ENCODE data around the gene SH3GLB1. TPM values are rescaled to one million over a fixed set of nuclear protein-coding genes. Genes with fewer than 3 reads are reported as not detected.

SH3GLB1 gene
- total and polyA plus RNA-seq, 2 of the 13 experiments (the other 11 are each of a cell fraction or from before 2014, with no cell fraction given): 26.0 to 41.5 TPM

GRCh38 chr1:86774305-86775295 lies 70.2 kb downstream of the SH3GLB1 start (continued):
- TF ChIP-seq, protein P1, sequence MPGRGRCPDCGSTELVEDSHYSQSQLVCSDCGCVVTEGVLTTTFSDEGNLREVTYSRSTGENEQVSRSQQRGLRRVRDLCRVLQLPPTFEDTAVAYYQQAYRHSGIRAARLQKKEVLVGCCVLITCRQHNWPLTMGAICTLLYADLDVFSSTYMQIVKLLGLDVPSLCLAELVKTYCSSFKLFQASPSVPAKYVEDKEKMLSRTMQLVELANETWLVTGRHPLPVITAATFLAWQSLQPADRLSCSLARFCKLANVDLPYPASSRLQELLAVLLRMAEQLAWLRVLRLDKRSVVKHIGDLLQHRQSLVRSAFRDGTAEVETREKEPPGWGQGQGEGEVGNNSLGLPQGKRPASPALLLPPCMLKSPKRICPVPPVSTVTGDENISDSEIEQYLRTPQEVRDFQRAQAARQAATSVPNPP (CRISPR knock-in tag; IDR thresholded peaks at IDR 0.05): no peak
- TF ChIP-seq TCF7 (IDR thresholded peaks at IDR 0.05; ENCODE audit: low read depth) (peak; percentile 100), PITX1 (CRISPR knock-in tag; IDR thresholded peaks at IDR 0.05) (peak; percentile 99), ZFAT (CRISPR knock-in tag; conservative IDR thresholded peaks at IDR 0.05) (no peak), HNRNPUL1 (IDR thresholded peaks at IDR 0.05; ENCODE audit: low read depth, low read length) (no peak), ZNF367 (CRISPR knock-in tag; IDR thresholded peaks at IDR 0.05; ENCODE audit: borderline replicate concordance) (no peak), TARDBP (CRISPR knock-in tag; IDR thresholded peaks at IDR 0.05) (no peak), MEF2D (CRISPR knock-in tag; IDR thresholded peaks at IDR 0.05) (0 out of 2 replicates have a peak, but pooled peaks have one; percentile 63), RARG (CRISPR knock-in tag; IDR thresholded peaks at IDR 0.05; ENCODE audit: low read depth) (no peak), ZNF644 (CRISPR knock-in tag; IDR thresholded peaks at IDR 0.05; ENCODE audit: low read depth) (no peak), ZFX (CRISPR knock-in tag; IDR thresholded peaks at IDR 0.05; ENCODE audit: low read depth) (no peak), KDM3A (CRISPR knock-in tag; IDR thresholded peaks at IDR 0.05; ENCODE audit: low read depth) (no peak), ZFP41 (CRISPR knock-in tag; IDR thresholded peaks at IDR 0.05; ENCODE audit: borderline replicate concordance) (no peak), KDM1A (CRISPR knock-in tag; IDR thresholded peaks at IDR 0.05) (no peak), RAD51 (IDR thresholded peaks at IDR 0.05; ENCODE audit: borderline replicate concordance) (no peak), ISL2 (CRISPR knock-in tag; IDR thresholded peaks at IDR 0.05) (peak; percentile 100), ZNF777 (CRISPR knock-in tag; IDR thresholded peaks at IDR 0.05) (no peak), IRF2 (CRISPR knock-in tag; IDR thresholded peaks at IDR 0.05) (0 out of 2 replicates have a peak, but pooled peaks have one; percentile 8)
- TF ChIP-seq, protein P2, sequence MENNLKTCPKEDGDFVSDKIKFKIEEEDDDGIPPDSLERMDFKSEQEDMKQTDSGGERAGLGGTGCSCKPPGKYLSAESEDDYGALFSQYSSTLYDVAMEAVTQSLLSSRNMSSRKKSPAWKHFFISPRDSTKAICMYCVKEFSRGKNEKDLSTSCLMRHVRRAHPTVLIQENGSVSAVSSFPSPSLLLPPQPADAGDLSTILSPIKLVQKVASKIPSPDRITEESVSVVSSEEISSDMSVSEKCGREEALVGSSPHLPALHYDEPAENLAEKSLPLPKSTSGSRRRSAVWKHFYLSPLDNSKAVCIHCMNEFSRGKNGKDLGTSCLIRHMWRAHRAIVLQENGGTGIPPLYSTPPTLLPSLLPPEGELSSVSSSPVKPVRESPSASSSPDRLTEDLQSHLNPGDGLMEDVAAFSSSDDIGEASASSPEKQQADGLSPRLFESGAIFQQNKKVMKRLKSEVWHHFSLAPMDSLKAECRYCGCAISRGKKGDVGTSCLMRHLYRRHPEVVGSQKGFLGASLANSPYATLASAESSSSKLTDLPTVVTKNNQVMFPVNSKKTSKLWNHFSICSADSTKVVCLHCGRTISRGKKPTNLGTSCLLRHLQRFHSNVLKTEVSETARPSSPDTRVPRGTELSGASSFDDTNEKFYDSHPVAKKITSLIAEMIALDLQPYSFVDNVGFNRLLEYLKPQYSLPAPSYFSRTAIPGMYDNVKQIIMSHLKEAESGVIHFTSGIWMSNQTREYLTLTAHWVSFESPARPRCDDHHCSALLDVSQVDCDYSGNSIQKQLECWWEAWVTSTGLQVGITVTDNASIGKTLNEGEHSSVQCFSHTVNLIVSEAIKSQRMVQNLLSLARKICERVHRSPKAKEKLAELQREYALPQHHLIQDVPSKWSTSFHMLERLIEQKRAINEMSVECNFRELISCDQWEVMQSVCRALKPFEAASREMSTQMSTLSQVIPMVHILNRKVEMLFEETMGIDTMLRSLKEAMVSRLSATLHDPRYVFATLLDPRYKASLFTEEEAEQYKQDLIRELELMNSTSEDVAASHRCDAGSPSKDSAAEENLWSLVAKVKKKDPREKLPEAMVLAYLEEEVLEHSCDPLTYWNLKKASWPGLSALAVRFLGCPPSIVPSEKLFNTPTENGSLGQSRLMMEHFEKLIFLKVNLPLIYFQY (CRISPR knock-in tag; IDR thresholded peaks at IDR 0.05; ENCODE audit: borderline replicate concordance): no peak
- TF ChIP-seq, protein P3, sequence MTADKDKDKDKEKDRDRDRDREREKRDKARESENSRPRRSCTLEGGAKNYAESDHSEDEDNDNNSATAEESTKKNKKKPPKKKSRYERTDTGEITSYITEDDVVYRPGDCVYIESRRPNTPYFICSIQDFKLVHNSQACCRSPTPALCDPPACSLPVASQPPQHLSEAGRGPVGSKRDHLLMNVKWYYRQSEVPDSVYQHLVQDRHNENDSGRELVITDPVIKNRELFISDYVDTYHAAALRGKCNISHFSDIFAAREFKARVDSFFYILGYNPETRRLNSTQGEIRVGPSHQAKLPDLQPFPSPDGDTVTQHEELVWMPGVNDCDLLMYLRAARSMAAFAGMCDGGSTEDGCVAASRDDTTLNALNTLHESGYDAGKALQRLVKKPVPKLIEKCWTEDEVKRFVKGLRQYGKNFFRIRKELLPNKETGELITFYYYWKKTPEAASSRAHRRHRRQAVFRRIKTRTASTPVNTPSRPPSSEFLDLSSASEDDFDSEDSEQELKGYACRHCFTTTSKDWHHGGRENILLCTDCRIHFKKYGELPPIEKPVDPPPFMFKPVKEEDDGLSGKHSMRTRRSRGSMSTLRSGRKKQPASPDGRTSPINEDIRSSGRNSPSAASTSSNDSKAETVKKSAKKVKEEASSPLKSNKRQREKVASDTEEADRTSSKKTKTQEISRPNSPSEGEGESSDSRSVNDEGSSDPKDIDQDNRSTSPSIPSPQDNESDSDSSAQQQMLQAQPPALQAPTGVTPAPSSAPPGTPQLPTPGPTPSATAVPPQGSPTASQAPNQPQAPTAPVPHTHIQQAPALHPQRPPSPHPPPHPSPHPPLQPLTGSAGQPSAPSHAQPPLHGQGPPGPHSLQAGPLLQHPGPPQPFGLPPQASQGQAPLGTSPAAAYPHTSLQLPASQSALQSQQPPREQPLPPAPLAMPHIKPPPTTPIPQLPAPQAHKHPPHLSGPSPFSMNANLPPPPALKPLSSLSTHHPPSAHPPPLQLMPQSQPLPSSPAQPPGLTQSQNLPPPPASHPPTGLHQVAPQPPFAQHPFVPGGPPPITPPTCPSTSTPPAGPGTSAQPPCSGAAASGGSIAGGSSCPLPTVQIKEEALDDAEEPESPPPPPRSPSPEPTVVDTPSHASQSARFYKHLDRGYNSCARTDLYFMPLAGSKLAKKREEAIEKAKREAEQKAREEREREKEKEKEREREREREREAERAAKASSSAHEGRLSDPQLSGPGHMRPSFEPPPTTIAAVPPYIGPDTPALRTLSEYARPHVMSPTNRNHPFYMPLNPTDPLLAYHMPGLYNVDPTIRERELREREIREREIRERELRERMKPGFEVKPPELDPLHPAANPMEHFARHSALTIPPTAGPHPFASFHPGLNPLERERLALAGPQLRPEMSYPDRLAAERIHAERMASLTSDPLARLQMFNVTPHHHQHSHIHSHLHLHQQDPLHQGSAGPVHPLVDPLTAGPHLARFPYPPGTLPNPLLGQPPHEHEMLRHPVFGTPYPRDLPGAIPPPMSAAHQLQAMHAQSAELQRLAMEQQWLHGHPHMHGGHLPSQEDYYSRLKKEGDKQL (CRISPR knock-in tag; IDR thresholded peaks at IDR 0.05; ENCODE audit: low read depth): peak; percentile 92
